T-helper 2 cell treated with Interferon-gamma antibody and Interleukin-4, amounts not matched to agents 100 ng/mL and 5 ng/mL, for 36 hours (primary cell): ENCODE measurements around the gene PCK2. TPM values are rescaled to one million over a fixed set of nuclear protein-coding genes. Genes with fewer than 3 reads are reported as not detected.

Experiments
- intact Hi-C: fragments of 100-400 bp; cut with micrococcal nuclease; formaldehyde crosslinking; loops from one replicate; pipeline ENCODE4 v1.15.1; 2023
- total RNA-seq: library from RNA; stranded (reverse); gene quantifications from 2 replicates; pipeline ENCODE4 v1.2.3, GENCODE V29; 2022

The PCK2 gene
- total RNA-seq, 1 donor from 2014 or later: 55.4 TPM

DNA sequence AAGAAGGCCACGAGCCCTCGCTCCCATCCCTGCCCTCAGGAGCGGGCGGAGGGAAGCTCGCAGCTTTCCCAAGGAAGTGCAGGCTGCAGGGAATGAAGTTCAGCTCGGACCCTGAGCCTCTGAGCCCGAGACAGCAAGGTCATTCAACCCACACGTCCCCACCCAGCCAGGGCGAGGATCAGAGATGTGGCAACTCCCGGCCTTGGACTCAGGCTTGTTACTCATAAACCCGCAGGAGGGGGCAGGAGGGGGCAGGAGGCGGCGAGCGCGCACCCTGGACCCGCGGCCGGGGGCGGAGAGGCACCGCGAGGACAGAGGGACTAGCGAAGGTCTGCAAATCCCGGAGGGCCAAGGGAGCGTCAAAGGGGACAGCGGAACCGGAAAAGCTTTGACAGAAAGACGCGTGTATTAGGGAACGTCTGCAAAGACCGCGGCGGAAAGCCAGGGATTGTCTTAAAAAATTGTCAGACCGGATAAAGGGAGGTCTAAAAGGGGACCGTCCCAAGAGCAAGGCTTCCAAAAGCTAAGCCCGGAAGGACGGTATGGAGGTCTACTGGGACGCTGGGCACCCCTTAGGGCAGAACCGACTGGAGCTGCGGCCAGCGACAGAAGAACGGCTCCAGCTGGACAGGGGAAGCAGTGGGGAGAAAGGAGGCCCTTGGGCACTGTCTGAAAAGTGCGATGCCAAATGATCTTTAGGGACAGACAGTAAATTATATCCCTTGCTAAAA lies 19.9 kb downstream of the PCK2 start:
- intact Hi-C loops: loop anchor here (1.0 to 10.0 kb wide), 14 partner anchors 20 to 1185 kb away; partner anchors contain the start of genes AP1G2, CARMIL3, CHMP4A and EMC9

DNA sequence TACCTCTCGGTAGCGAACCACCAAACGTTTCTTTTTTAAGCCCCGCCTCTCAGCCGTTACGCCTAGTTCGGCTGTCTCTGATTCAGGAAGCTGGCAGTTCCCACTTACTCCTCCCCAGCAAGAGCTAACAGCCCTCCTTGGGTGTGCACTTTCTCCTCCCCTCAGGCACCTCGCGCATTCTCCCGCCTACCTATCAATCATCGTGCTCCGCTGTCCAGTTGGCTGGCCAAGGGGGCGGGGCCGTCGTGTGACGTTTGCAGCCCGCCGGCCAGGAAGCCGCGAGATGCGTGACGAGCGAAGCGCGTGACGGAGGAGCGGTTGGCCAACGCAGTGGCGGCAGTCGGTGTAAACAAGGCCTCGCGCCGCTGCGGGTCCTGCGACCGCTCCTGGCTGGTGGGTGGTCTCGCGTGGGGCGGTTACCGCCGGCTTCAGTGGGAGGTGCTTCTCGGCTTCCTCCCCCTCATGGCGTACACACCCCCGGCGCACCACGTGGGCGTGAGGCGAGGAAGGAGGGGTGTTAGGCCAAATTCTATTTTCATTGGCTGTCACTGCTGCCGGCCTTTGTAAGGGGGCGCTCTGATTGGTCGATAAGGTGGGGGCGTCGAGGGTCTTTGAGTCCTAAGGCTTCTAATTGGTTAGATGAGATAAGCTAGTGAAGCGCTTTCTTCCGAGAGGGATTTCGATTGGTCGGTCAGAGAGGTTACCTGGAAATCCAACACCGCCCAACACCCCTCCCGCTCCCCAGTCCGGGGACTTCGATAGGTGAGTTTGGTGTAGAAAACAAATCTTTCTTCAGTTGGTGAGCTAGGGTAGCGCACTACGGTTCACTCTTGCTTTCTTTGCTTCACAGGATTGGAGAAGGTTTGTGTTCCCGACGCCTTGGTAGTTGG lies 20.7 kb downstream of the PCK2 start, which contains the start of the genes DCAF11 and NRL:
Gene DCAF11, plus strand, starts transcription at position 246 of the 890 bp plus-strand sequence. CDS start 818 bp downstream, outside the sequence.
Gene NRL, minus strand, starts transcription at position 418 of the 890 bp plus-strand sequence. CDS start 32,101 bp downstream, outside the sequence.
- intact Hi-C loops: loop anchor here (1.0 to 10.0 kb wide), 14 partner anchors 20 to 1185 kb away; partner anchors contain the start of genes AP1G2, CARMIL3, CHMP4A and EMC9

GRCh38 chr14:24115422-24116127 lies 21.5 kb downstream of the PCK2 start:
- intact Hi-C loops: loop anchor here (2.0 to 10.0 kb wide), 4 partner anchors 35 to 559 kb away; partner anchors contain the start of gene IPO4

DNA sequence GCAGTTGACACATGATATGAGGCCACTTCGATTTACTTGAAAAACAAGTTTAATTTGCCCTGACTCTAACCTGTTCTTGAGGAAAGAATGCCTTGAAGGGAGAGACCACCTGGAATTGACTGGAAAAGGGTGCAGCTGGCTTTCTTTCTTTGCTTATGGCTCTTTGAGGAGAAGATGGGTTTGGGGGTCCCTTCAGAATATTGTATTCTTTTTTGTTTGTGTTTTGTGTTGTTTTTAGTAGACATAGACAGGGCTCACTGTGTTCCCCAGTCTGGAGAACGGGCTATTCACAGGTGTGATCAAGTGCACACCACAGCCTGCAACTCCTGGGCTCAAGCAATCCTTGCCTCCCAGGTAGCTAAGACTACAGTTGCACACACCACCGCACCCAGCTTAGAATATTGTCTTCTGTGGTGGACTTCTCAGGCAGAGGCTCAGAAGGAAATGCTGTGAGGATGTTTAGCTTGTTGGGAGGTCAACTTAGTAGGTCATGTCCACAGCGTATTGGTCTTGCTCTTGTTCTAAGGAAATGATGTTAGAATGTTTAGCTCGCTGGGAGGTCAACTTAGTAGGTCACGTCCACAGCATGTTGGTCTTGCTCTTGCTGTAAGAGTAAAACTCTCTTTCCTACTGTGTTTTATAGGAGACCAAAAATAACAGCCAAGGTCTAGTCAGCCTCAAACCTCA lies 22.2 kb downstream of the PCK2 start:
- intact Hi-C loops: loop anchor here (10.0 kb wide), 2 partner anchors 319 to 559 kb away; no protein-coding TSS in a partner anchor

DNA sequence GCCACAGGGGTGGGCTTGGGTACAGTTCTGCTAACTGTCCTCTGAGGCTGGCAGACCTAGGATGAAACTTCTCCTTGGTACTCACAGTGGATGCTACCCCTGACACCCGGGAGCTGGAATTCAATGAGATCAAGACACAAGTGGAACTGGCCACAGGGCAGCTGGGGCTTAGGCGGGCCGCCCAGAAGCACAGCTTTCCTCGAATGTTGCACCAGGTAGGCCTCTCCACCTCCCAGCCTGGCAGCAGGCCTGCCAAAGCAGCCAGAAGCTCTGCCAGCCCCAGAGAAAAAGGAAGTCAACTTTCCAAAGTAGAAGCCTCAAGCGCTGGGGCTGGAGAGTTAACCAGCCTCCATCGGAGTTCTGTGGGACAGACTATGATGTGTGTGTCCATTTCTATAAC lies 23.1 kb downstream of the PCK2 start:
- intact Hi-C loops: loop anchor here (10.0 kb wide), 2 partner anchors 318 to 558 kb away; no protein-coding TSS in a partner anchor

DNA sequence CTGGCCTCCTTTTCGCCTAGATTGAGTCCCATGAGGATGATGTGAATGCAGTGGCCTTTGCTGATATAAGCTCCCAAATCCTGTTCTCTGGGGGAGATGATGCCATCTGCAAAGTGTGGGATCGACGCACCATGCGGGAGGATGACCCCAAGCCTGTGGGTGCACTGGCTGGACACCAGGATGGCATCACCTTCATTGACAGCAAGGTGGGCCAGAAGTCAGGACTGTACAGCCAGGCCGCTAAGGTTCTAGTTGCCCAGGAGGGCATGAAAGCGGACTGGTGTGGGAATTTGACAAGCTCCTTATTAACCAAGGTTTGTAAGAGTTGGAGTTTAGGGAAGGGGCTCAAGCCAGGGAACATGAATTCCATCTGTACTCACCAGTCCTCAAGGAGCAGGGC lies 25.6 kb downstream of the PCK2 start:
- intact Hi-C loops: loop anchor here (10.0 kb wide), 2 partner anchors 315 to 555 kb away; no protein-coding TSS in a partner anchor

DNA sequence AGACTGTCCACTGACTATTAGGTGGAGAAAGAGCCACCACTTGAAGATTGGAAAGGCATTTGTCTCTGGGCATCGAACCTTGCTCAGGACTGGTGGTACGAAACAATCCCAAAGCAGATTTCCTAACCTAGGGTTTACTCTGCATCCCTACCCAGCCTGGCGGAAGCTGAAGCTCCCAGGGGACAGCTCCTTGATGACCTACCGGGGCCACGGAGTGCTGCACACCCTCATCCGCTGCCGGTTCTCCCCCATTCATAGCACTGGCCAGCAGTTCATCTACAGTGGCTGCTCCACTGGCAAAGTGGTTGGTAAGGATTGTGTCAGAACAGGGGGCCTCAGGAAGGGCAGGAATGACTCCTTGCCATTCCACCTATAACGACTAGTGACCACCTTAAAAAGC lies 27.1 kb downstream of the PCK2 start:
- intact Hi-C loops: no loop called here

DNA sequence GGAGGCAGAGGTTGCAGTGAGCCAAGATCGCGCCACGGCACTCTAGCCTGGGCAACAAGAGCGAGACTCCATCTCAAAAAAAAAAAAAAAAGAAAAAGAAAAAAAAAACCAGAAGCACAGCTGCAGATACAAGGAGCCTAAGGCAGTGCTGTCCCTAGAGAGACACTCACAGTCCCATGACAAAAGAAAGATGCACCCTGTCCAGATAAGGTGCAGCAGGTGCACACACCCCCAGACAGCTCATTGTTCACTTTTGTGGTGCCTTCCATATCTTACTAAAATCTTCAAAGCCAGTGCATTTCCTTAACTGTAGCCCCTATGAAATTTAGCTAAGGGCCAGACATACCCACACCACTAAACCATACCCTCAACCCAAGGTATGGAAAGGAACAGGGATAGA lies 28.3 kb downstream of the PCK2 start:
- intact Hi-C loops: no loop called here

DNA sequence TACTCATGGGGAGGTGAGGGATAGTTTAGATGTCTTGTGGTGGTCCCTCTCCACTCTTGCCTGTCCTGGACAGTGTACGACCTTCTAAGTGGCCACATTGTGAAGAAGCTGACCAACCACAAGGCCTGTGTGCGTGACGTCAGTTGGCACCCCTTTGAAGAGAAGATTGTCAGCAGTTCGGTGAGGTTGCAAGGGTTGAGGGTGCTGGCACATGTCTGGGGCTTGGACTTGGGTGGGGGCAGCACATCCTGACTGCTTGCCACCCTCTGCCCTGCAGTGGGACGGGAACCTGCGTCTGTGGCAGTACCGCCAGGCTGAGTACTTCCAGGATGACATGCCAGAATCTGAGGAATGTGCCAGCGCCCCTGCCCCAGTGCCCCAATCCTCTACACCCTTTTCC lies 28.8 kb downstream of the PCK2 start:
- intact Hi-C loops: no loop called here

DNA sequence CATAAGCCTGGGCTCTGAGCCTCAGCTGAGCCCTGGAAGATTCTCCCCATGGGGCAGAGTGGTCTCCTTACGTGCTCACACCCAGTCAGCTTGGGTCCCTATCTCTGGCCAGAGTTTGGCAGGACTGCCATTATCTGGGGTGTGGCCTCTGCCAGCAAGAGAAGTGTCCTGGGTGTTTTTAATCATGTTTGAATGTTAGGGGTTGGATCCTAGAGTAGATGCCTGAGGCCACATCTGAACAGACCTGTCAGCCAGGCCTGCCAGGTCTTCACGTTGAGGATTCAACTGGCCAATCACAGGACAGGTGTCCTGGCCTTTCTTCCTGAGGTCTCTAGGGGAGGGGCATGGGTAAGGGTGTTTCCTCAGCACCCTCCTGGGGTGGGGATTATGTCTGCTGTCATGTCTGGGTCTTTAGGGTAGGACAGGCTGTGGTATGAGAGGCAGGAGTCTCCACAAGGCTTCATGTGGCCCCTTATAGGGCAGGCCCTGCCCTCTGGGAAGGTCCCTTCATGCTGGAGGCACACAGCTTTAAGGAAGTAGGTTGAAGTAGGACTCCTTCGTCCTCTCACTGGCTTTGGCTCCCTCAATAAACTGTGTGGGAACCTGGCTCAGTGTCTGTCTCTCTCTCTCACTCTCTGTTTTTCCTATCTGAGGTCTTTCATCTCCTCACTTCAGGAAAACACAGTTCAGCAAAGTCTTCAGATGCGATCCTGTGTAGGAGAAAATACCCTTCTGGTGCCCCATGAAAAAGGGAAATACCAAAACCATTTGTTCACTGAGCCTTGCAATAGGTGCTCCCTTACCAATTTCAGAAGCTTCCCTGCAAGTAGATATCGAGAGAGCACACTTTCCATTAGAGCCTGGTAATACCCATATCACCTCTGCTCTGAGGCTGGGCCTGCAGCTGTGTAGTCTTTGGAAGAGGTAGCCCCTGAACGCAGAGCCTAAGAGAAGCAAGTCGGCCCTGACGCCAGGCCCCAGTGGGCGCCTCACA lies 29.6 kb downstream of the PCK2 start:
- intact Hi-C loops: no loop called here

DNA sequence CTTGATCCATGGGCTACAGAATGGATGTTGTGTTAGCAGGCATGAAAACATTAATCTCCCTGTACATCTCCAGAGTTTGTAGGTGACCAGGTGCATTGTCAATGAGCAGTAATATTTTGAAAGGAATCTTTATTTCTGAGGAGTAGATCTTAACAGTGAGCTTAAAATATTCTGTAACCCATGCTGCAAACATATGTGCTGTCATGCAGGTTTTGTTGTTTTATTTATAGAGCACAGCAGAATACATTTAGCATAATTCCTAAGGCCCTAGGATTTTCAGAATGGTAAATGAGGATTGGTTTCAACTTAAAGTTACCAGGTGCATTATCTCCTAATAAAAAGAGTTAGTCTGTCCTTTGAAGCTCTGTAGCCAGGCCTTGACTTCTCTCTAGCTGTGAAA lies 32.8 kb downstream of the PCK2 start:
- intact Hi-C loops: no loop called here

- intact Hi-C loops: no loop called here
Measured at GRCh38 chr14:24127673-24128072, 33.6 kb downstream of the PCK2 start.

GRCh38 chr14:24129410-24129998 lies 35.4 kb downstream of the PCK2 start:
- intact Hi-C loops: no loop called here

DNA sequence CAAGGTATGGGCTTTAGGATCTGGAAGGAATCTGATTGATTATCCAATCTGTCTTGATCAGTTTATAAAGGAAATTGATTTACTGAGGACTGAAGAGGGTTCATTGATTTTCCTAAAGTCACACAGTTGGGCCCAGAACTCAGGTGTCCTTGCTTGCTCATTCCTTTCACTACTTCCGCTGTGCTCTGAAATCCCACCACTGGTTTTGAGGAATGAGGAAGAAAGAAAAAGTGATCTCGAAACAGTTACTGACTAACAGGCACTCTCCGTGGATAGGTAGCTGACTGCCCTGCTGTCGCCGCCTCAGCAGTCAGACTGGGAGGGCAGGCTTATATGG lies 36.2 kb downstream of the PCK2 start, which contains the start of gene FITM1:
Gene FITM1, plus strand, starts transcription at position 280 of the 337 bp plus-strand sequence. CDS start 905 bp downstream, outside the sequence.
- intact Hi-C loops: no loop called here

- intact Hi-C loops: no loop called here
Measured at GRCh38 chr14:24130717-24131548, 36.8 kb downstream of the PCK2 start.

GRCh38 chr14:24131549-24131966 lies 37.4 kb downstream of the PCK2 start:
- intact Hi-C loops: no loop called here

DNA sequence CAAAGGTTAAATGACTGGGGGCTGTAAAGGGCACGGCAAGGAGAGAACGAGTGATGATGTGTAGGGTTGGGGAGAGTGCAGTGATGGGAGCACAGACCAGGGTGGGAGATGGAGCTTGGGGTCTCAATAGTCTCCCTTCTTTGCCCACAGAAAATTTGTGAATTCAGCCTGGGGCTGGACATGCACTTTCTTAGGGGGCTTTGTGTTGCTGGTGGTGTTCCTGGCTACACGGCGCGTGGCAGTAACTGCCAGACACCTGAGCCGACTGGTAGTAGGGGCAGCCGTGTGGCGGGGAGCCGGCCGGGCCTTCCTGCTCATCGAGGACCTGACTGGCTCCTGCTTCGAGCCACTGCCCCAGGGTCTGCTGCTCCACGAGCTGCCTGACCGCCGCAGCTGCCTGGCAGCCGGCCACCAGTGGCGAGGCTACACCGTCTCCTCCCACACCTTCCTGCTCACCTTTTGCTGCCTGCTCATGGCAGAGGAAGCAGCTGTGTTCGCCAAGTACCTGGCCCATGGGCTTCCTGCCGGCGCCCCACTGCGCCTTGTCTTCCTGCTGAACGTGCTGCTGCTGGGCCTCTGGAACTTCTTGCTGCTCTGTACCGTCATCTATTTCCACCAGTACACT lies 38.1 kb downstream of the PCK2 start:
- intact Hi-C loops: no loop called here
